ENCODE results near the gene PACS1.
A peak's percentile ranks its signal among the peaks of the same experiment; 100 is the strongest.

The PACS1 gene

GRCh38 chr11:66100272-66101065 is 30.4 kb downstream of the PACS1 start:
- no peaks in the 10 kb centered on the region for H3K9me3 ChIP-seq
- peaks cover 12% of the 10 kb centered on the region for H3K4me1 ChIP-seq
- peak; percentile 68 for DNase-seq
- no peak overlapping the region; the same call in 1 of the 2 replicates for H3K4me3 ChIP-seq (ENCODE audit: low read depth, low read length)
- H3K36me3 ChIP-seq = no peaks in the 10 kb centered on the region
- H3K27me3 ChIP-seq = no peaks in the 10 kb centered on the region
- no peak for TF ChIP-seq CTCF (IDR thresholded peaks at IDR 0.05; ENCODE audit: low read depth, low read length)

- Histone ChIP-seq H3K36me3 (no peaks in the 10 kb centered on the region), H3K4me3 (ENCODE audit: low read depth, low read length) (no peak overlapping the region), H3K4me1 (peaks cover 12% of the 10 kb centered on the region), H3K27me3 (no peaks in the 10 kb centered on the region), H3K9me3 (no peaks in the 10 kb centered on the region)
- no peak for TF ChIP-seq CTCF (IDR thresholded peaks at IDR 0.05; ENCODE audit: low read depth, low read length)
- DNase-seq = no peak
These were observed 31.0 kb downstream of the PACS1 start for GRCh38 chr11:66101066-66101464.

DNA sequence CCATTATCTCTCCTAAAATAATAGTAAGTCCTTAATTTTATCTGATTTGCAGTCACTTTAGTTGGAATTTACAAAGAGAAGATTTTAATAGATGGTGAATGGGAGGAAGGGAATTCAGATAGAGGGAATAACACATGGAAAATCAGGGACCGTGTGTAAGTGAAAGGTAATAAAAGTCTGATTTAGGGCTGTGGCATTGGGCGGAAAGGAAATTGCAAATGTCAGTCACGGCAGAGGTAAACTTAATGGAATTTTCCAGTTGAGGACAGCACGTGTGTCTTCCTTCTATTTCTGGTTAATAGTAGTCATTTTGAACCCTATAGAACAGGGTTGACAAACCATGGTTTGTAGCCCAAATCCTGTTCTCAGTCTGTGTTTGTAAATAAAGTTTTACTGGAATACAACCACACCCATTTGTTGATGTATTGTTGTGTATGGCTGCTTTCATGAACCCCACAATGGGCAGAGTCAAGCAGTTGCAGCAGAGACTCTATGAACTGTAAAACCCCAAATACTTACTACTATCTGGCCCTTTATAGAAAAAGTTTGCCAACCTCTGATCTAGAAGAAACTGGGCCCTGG is 34.1 kb downstream of the PACS1 start:
- peaks cover 16% of the 10 kb centered on the region for H3K4me1 ChIP-seq
- no peak overlapping the region for H3K4me3 ChIP-seq (ENCODE audit: low read depth, low read length)
- DNase-seq = no peak
- no peaks in the 10 kb centered on the region for H3K9me3 ChIP-seq
- TF ChIP-seq CTCF (IDR thresholded peaks at IDR 0.05; ENCODE audit: low read depth, low read length) = no peak
- H3K36me3 ChIP-seq = no peaks in the 10 kb centered on the region
- H3K27me3 ChIP-seq = no peaks in the 10 kb centered on the region

DNA sequence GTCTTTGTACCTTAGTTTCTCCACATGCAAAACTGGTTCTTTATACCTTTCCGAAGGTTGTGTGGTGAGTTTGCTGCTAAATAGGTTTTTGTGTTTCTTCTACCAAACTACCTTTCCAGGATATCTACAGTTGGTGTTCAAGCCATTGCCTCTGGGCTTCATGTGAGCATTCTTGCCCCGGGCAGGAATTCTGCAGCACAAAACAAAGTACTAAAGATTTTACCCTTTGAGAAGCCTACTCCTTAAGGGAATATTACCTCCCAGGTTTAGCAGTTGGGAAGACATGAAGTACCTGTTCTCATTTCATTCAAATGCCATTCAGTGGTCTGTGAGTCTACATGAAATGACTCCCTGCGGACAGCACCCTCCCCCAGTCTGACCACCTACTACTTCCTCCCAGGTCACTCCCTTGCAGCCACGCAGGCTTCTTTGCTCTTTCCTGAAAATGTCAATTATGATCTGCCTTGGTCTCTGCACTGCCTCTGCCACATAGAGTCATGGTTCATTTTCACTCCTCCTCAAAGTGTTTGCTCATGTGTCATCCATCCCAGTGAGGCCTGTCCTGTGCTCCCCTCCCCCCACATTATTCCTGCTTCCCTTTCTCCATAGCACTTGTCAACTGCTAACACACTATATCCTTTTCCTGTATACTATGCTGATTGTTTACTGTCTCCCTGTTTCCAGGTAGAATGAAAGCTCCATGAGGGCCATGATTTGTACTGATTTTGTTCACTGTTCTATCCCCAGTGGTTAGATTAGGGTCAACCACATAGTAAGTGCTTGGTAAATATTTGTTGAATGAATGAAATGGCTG is 36.9 kb downstream of the PACS1 start:
- no peak for TF ChIP-seq CTCF (IDR thresholded peaks at IDR 0.05; ENCODE audit: low read depth, low read length)

DNA sequence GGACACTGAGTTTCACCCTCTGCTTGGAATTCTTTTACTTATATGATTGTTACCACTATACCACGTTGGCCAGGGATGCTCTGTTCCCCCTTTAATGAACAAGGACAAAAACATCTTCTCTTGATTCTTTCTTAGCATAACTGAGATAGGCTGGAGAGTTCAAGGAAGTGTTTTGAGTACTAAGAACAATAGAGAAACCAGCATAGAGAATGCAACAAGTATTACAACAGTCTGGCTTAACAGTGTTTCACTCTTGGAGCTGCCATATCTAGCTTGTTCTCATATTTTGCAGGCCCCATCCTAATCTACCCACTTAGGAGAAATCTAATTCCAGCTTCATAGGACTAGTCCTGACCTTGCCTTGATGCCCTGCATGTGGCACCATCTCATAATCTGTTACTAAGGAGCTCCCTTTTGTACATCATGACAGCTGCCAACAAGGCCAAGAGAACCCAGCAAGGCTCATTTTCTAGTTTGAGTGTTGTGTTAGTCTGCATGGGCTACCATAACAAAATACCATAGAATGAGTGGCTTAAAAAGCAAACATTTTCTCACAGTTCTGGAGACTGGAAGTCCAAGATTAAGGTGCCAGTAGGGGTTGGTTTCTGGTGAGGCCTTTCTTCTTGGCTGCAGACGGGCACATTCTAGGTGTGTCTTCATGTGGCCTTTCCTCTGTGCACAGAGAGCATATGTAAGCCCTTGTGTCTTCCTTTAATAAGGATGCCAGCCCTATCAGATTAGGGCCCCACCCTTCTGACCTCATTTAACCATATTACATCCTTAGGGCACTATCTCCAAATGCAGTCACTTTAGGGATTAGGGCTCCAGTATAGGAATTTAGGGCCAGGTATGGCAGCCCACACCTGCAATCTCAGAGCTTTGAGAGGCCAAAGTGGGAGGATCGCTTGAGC is 37.8 kb downstream of the PACS1 start:
- no peak for TF ChIP-seq CTCF (IDR thresholded peaks at IDR 0.05; ENCODE audit: low read depth, low read length)
- no peaks in the 10 kb centered on the region for H3K36me3 ChIP-seq
- H3K4me1 ChIP-seq = peaks cover 4% of the 10 kb centered on the region
- no peaks in the 10 kb centered on the region for H3K27me3 ChIP-seq
- no peak for DNase-seq
- H3K4me3 ChIP-seq (ENCODE audit: low read depth, low read length) = no peak overlapping the region
- no peaks in the 10 kb centered on the region for H3K9me3 ChIP-seq

More for the DNA sequence above, 36.9 kb downstream of the PACS1 start:
- no peak for DNase-seq
- Histone ChIP-seq H3K4me1 (peaks cover 4% of the 10 kb centered on the region), H3K36me3 (no peaks in the 10 kb centered on the region), H3K9me3 (no peaks in the 10 kb centered on the region), H3K4me3 (ENCODE audit: low read depth, low read length) (no peak overlapping the region), H3K27me3 (no peaks in the 10 kb centered on the region)
